Hematopoietic multipotent progenitor cell treated with erythropoietin and hydrocortisone succinate and interleukin-3 and kit ligand, for 8 days (in vitro differentiated cells): ENCODE data around the gene GRIK1.

Experiments used
- DNase-seq: peaks from one replicate; pipeline ENCODE4 v3.0.0-alpha.2; 2015

Gene GRIK1

DNA sequence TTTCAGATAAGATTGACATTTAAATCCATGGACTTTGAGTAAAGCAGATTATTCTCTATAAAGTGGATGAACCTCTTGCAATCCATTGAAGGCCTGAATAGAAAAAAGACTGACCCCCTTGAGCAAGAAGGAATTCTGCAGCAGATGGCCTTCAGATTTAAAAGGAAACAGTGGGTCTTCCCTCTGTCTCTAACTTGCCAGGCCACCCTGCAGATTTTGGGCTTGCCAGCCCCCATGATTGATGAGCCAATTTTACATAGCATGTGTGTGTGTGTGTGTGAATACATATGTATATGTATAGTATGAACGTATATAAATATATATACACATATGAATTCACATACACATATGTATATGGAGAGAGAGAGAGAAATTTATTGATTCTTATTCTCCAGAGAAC lies 113.4 kb downstream of the GRIK1 start:
- DNase-seq, result no peak

DNA sequence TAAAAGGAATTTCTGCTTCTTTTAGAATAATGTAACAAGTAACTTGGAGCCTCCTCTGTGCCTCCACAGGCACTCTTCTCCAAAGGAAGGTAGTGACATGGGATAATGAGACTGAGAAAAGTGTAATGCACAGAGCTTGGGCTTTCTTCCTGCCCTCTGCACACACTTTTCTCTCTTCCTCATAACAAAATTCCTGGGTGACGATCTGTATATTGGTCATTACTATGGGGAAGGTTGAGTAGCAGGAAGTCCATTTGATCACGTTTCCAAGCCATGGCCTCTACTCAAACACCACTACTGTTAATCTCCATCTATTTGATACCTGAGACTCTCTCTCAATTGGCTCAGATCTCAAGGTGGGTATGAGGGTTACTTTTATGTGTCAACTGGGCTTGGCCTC lies 113.9 kb downstream of the GRIK1 start:
- DNase-seq, result no peak

DNA sequence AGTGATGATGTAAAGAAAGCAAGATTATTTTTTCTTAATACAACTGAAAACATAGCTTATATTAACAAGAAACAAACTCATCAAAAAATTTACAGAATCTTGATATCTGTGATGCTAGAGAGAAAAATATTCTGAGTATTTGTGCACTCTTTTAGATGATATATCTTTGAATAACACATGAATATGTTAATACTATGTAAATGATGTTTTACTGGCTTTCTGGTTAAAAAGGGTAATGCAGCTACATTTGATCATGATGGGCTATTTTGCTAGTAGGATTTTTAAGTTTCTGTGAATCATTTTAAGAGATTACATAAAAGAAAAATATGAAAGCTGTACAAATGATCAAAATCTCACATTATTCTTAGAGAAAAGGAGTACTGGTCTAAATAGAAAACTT lies 114.5 kb downstream of the GRIK1 start:
- no peak for DNase-seq

DNA sequence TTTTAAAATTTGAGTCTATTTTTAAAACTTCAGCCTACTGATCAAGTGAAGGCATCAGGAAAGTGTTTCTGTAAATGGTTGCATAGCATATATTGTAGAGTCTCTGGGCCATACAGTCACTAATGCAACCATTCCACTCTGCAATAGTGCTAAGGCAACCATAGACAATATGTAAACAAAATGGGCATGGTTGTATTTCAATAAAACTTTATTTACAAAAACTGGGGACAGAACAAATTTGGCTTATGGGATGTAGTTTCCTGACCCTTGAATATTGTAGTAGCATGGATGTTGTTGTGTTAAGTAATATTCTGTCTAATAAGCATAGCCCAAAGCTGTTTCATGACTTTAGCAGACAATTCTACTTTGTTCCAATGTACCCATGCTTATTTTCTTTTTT lies 117.7 kb downstream of the GRIK1 start:
- DNase-seq, result no peak

DNA sequence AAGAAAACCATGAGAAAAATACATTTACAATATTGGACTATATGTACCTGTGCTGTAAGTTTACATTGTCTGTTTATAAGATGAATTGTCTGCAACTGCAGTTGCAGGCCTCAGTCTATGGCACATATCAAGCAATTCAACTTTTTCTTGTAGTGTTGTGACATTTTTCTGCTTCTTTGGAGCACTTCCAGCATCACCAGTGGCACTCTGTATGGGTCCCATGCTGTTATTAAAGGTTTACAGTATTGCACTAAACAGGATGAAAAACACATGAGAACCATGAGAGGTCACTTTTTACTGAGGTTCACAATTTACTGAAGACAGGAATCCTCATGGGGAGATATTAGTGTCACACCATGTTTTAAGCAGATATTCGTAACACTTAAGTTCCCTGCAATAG lies 118.6 kb downstream of the GRIK1 start:
- DNase-seq, result no peak

DNA sequence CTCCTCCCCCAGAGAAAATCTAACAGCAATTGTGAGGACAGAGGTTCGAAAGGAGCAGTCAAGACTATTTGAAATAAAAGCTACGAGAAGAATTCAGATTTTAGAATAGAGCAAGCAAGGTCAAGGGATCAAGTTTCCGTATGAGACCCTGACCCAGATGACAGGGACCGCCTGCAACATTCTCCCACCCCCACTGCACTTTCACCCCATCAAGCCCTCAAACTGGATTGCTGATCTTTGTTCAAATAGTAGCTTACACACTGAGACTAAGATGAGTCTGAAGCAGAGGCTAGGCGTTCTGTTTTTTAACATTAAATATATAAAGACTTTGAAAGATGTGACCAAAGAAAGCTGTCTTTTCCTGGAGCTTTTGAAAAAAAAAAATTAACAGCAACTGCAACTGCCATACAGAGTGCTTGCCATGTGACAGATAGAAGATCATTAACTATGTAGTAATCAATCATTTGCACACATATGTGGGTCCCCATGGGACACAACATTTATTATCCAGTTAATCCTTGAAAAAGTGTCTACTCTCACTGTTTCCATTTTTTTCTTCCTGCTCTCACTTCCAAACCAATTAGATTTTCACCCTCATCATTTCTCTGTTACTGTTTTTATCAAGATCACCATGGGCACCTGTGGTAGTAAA lies 120.0 kb downstream of the GRIK1 start:
- DNase-seq, result no peak

DNA sequence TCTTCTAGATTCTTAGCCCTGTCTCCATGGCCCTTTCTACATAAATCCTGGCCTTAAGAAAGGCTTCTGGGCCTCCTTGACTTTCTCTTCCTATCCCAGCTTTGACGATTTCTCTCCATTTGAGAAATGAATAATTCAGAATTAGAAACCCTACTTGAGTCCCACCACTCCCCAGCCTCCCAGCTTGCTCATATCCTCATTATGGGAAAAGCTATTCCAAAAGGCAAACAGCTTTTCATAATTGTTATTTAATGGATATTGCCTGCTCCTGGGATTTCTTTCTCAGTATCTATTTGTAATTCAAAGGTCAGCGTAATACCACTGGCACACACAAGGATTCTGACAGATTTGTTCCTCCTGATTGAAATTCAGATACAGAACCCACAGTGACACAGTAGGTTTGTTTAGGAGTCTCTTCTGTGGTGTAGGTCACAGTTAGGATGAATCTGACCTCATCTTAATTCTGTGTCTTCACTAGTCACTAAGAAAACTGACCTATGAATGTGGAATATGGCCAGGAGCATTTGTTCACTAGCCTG lies 121.3 kb downstream of the GRIK1 start:
- DNase-seq, result no peak

DNA sequence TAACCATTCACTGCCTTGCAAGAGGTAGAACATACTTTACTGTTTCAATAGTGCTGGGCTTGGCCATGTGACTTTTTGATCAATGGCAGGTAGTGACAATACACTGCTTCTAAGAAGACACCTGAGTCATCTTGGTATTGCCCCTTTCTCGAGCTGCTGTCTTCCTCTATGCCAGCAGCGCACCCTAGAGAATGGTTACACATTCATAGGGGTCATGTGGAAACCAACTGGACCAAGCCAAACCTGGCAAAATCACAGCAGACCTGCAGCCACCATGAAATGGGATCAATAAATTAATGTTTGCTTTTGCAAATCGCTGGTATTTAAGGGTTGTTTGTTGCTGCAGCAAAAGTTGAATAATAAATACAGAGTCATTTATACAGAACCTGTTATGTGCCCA lies 122.3 kb downstream of the GRIK1 start:
- DNase-seq, result no peak

DNA sequence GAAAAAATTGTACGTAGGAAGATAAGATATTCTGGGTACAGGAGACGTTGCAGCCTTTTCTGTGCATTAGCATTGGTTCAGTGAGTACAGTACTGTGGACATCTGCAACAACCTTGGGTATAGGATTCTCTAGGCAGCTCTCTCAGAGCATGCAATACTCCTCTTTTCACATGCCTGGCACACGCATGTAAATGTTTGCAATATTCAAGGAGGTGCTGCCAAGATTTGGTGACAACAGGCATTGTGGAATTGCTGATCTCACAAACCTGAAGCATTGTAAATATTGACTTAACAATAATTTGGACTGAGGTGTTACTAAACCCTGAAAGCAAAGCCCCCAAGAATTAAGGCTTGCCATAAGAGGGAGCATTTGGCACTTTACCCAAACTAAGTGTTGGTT lies 126.8 kb downstream of the GRIK1 start:
- no peak for DNase-seq

DNA sequence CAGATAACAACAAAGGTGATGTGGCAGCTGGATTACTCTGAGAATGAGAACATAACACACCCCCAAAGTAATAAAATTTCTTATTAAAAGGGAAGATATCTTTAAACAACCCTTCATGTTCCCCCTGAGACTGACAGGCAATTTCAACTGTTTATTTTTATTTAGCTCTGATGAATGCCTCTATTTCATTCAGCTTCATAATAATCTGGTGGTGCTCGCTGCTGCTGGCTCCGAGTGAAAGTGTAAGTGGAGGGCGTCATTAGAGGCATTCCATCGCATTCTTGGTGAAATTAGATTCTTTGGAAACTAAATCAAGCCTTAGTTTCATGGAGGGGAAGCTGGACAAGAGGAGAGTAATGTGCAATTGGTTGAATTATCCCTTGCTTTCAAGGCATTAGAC lies 128.9 kb downstream of the GRIK1 start:
- DNase-seq, result no peak

DNA sequence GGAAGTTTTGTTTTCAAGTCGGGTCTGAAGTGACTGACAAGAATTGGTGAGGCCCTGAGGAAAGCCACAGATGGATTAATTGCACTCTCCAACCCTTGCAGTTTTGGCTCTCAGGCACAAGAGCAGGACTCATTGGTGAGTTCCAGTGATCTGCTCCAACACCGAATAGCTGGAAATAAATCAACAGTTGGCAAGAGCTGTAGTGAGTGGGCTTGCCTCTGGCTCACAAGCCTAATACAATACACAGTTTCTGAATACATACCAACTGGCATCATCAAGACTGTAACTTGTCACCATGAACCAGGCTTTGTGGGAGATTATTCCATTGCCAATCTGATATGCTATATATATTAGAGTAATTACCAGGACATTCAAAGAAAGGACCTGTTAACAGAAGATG lies 131.6 kb downstream of the GRIK1 start:
- DNase-seq, result no peak

DNA sequence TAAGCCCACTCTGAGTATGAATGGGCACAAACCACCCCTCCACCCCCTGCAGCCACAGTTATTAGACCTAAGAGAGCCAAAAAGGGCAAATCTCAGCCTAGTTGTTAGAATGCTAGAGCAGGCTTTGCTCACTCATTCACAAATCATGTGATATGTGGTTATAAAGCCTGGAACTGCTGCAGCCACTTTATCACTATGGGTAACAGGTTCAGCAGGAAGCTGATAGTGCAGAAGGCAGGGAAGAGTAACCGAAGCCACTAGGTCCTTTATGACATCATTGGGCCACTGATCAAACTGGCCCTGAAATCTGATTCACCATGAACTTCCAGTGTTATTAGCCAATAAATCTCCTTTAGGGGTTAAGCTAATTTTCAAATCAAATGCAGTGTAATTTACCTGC lies 134.7 kb downstream of the GRIK1 start:
- no peak for DNase-seq

DNA sequence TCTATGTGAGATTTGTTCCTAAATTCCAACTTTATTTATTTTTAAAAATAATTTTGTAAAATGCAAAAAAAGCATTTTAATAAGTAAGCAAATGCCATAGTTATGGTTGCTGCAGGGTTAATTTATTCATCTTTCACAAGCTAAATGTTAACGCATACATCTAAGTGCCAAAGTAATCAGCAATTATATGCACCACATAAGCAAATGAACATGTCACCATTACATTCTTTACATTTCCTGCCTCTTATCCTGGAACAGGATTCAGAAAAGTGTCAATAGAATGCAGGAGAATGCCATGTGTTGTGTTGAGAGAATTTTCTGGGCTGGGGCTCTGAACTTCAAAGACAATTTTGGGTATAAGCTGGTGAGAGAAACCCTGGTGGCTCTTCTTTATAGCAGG lies 136.6 kb downstream of the GRIK1 start:
- DNase-seq, result no peak

DNA sequence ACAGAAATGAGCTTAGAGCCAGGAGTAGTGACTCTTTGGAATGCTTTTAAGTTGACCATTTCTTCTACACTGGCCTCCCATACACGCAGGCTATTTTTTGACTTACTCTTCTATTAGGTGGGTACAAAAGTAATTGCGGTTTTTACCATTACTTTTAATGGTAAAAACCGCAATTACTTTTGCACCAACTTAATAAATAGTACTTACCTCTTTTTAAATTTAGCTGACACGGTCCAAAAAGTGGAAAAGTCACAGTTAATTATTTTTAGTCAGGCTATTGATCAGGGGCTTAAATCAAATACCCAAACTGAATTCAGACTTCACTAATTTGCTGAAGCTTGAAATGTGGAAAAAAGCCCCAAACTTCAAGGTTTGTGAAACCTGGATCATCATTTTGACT lies 138.7 kb downstream of the GRIK1 start:
- DNase-seq, result no peak

DNA sequence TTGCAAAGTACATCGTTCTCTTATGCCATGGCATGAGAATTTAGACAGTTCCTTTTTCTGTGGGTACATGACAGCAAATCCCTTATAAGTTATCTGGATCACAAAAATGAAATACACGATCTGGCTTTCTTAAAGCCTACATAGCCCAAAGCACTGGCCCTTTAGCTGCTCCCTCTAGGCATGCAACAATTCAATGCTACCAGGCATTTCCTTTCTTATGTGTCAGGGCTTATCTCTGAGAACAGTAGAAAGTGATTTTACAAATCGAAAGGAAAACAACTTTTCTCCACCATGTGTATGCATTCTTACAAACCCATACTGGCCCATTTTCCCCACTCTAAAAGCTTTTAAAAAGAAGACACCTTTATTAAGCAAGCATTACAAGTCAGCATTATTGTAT lies 139.7 kb downstream of the GRIK1 start:
- no peak for DNase-seq

DNA sequence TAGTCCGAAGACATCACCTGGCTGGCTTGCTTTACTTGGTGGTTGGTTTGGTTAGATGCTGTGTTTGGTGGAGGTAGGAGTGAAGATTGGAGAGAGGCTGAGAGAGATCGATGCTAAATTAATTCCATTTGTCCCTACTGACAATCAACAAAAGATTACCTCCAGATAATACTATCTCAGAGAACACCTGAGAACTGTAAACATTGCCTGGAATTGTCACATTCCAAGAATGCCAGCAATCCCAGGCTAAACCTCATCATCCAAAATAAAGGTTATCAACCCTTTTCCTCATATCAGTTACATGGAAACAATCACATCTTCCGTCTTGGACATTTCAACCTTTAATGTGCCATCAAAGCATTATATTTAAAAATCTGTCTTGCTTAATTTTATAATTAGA lies 141.0 kb downstream of the GRIK1 start:
- DNase-seq, result no peak

DNA sequence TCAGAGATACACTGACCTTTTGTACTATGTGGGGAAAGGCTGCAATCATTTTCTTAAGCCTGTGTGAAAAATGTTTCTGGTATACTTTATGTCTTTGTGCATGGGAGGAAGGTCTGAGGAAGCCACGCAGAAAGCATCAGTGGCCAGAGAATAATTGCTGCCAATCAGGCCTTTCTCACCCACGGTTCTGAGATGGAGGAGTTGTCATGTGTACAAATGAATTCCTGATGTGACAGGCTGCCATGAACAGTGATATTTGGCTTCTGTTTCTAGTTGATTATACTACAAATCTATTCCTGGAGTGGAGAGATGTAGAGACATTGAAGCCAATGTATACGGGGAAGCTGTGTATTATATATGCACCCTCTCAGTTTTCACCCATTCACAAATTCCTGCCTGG lies 142.6 kb downstream of the GRIK1 start:
- no peak for DNase-seq

DNA sequence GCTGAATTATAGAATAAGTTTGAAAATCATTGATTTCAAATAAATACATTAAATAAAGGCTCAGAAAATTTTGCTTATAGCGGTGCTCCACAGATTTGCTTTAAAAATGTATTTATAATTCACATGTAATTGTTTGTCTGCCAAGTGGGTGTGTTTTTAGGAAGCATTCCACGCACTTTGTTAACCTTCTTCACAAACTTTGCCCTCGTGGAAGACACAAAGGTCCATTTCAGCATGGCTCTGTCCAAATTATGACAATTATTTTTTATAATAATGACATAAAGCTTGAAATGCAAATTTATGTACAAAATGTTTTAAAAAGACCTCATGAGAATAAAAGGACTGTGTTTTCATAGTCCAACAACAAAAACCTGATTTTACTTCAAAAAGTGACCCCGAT lies 146.1 kb downstream of the GRIK1 start:
- DNase-seq, result no peak

DNA sequence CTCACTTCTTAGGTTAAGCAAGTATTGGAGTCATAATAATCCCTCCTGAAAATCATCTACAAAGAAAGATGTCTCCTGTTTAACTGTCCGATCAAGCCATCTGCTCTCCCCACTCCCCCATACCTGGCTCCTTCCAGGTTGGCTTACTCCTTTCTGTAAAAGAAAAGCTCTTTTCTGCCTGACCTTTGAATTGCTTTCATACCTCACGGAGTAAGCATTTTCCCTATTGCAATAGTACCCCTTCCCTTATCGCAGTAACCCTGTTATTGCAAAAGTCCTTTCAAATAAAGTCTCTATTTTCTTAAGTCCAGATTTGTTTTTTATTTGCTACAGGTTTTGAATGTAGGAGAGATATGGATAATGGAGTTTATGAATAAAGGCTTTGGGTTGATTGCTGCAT lies 150.4 kb downstream of the GRIK1 start:
- no peak for DNase-seq

DNA sequence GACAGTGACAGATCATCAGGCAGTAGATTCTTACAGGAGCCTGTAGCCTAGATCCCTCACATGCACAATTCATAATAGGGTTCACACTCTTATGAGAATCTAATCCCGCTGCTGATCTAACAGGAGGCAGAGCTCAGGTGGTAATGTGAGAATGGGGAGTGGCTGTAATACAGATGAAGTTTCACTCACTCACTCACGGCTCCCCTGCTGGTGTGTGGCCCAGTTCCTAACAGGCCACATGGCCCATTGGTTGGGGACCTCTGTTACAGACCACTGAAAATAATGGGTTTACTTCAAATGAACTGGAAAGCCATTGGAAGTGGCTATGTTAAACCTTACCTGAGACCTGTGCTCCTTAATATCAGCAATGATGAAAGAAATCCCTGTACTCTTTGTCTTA lies 151.0 kb downstream of the GRIK1 start:
- DNase-seq, result no peak

DNA sequence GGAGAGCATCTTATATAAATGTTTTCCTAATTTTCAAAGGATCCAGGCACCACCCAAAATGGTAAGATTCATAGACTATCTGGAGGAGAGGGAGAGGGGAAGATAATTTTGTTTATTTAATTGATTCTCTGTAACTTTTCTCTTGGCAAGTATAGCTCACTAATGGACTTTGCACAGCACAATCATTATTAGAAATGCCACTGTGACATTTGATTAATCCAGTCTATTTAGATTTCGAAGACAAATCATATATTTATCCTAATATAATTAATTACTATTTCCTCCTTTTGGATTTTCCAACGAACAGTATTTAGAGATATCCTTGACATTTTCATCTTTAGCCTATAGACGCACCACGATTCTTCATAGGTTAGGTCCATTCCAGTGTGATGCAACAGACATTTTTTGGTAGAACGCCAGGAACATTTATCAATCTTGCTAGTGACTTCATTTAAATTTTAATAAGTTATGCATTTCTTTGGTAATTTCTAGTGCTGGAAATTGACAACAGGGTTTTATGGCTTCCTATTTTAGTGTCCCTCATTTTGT lies 152.4 kb downstream of the GRIK1 start:
- no peak for DNase-seq

DNA sequence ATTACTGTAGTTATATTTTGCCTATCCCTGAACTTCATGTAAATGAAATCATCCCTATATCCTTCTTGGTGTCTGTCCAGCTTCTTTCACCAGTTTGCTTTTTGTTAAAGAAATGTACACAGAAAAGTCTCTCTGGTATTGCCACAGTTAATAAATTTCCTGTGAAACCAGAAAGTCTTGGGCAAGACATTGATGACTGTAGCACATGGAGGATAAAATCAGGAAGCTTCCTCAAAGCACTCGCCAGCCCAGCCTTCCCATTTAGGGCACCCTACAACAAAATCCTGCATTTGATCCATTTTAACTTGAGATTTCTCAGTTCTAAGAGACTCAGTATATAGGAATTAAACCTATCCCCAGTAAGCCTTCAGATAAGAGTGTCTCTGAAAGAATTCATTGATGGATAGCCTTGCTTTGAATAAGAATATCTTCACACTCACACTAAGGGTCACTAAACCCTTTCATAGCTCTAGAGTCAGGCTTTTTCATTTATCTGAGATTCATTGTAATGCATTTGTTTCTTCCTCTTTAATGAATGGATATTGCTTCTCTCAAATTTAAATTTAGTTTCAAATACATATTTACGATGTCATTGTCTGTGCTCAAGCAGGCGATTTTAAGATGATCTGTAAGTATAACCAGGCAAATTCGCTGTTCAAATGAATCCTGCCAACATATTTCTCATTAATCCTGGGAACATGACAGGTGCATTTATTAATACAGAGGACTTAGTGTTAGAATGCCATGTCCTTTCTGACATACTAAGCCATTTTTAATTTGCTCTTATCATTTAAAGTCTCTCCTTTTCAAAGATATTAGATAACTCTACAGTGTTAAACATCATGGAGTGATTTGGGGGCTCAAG lies 153.1 kb downstream of the GRIK1 start:
- DNase-seq, result no peak

DNA sequence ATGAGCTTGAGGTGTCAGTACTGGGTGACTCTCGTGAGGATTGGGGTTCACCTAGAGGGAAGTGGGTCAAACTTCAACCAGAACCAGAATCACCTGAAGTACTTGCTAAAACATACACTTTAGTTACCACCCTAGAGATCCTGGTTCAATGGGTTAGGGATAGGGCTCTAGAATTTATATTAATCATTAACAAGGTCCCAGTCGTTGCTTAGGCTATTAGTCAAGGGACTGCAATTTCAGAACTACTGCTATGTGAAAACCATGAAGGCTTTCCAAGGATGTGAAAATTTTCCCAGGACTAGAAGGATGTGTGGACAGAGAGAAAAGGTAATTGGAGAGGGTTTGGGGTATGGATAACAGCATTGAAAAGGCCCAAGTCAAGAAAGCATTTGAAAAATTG lies 162.6 kb downstream of the GRIK1 start:
- no peak for DNase-seq

DNA sequence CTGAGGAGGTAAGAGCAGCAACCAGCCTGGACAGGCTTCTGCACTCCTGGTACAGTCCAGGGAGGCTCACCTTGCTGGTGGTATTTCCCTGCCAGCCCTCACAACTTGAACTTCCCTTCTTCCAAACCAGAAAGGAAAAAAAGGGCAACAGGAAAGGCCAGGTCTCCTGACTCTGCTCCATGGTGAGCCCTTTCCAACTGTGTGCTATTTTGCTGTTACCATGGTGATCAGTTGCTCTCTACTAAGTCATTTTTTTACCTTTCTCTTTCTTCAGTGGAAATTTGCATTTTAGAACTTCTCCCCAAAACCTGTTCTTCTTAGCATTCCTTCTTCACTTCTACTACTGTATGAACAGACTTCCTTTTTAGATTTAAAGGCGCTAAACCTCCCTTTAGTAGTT lies 164.3 kb downstream of the GRIK1 start:
- no peak for DNase-seq
